Neural cell (in vitro differentiated cells): ENCODE measurements around the gene FAM210A. TPM values are rescaled to one million over a fixed set of nuclear protein-coding genes. Genes with fewer than 3 reads are reported as not detected.

Experiments used
- H2AFZ ChIP-seq: fragments of 200-600, 300-800 bp; sonication (generic), shearing (Covaris generic); 2 replicates; pipeline ENCODE4 v1.6.0; 2014; ENCODE audit warnings: low read depth, mild to moderate bottlenecking, antibody characterized with exemption, low read length, moderate library complexity
- H3F3A ChIP-seq: fragments of 200-600 bp; shearing (Covaris generic); 2 replicates; pipeline ENCODE4 v1.6.1; 2016; ENCODE audit warnings: mild to moderate bottlenecking, moderate library complexity, mixed read lengths, antibody characterized with exemption, low read length; ENCODE audit not compliant: insufficient read depth, poor library complexity, severe bottlenecking
- H3K27ac ChIP-seq: fragments of 200-600, 300-800 bp; sonication (generic), shearing (Covaris generic); 2 replicates; pipeline ENCODE4 v1.5.1; 2014; ENCODE audit warnings: mild to moderate bottlenecking, low read length, moderate library complexity
- H3K27me3 ChIP-seq: fragments of 300-800, 200-600 bp; sonication (generic), shearing (Covaris generic); 2 replicates; pipeline ENCODE4 v1.6.0; 2014; ENCODE audit warnings: mild to moderate bottlenecking, low read depth, low read length, moderate library complexity; ENCODE audit not compliant: insufficient read depth
- H3K36me3 ChIP-seq: fragments of 300-800, 200-600 bp; sonication (generic), shearing (Covaris generic); 2 replicates; pipeline ENCODE4 v1.5.1; 2014; ENCODE audit warnings: mild to moderate bottlenecking, antibody characterized with exemption, low read length, moderate library complexity; ENCODE audit not compliant: insufficient read depth
- H3K4me2 ChIP-seq: fragments of 300-800, 200-600 bp; sonication (generic), shearing (Covaris generic); 2 replicates; pipeline ENCODE4 v1.6.0; 2014; ENCODE audit warnings: mild to moderate bottlenecking, low read length
- H3K4me3 ChIP-seq: fragments of 300-800, 200-600 bp; sonication (generic), shearing (Covaris generic); 2 replicates; pipeline ENCODE4 v1.5.1; 2014; ENCODE audit warnings: mild to moderate bottlenecking, low read length, moderate library complexity
- H3K79me2 ChIP-seq: fragments of 200-600 bp; shearing (Covaris generic); replicated peaks from 2 replicates; pipeline ENCODE4 v1.6.0; 2014; ENCODE audit warnings: mild to moderate bottlenecking, low read length, moderate library complexity; ENCODE audit not compliant: insufficient read depth
- H3K9ac ChIP-seq: fragments of 300-800, 200-600 bp; sonication (generic), shearing (Covaris generic); 2 replicates; pipeline ENCODE4 v1.6.1; 2016; ENCODE audit warnings: mild to moderate bottlenecking, low read length, mixed read lengths
- H3K9me2 ChIP-seq: fragments of 200-600 bp; shearing (Covaris generic); 2 replicates; pipeline ENCODE4 v1.6.1; 2016; ENCODE audit warnings: mild to moderate bottlenecking, low read length, mixed read lengths; ENCODE audit not compliant: insufficient read depth
- H3K9me3 ChIP-seq: fragments of 200-600, 300-800 bp; sonication (generic), shearing (Covaris generic); 2 replicates; pipeline ENCODE4 v1.6.1; 2016; ENCODE audit warnings: mild to moderate bottlenecking, mixed run types, low read length, moderate library complexity, mixed read lengths
- H4K20me1 ChIP-seq: fragments of 200-600 bp; shearing (Covaris generic); 2 replicates; pipeline ENCODE4 v1.6.1; 2016; ENCODE audit warnings: mild to moderate bottlenecking, mixed run types; ENCODE audit not compliant: insufficient read depth
- EP300 ChIP-seq: fragments of 450-650 bp; conservative IDR thresholded peaks from 2 replicates; pipeline ENCODE4 v1.6.1; 2014; ENCODE audit warnings: antibody characterized with exemption, mild to moderate bottlenecking, moderate library complexity; ENCODE audit not compliant: poor library complexity, severe bottlenecking
- EZH2 ChIP-seq: fragments of 200-600, 300-800 bp; shearing (Covaris generic), sonication (generic); IDR thresholded peaks from 2 replicates; pipeline ENCODE4 v1.6.1; 2014; ENCODE audit warnings: antibody characterized with exemption, low read length, borderline replicate concordance, mild to moderate bottlenecking; ENCODE audit not compliant: insufficient read depth, poor library complexity, severe bottlenecking
- MXI1 ChIP-seq: fragments of 450-650 bp; conservative IDR thresholded peaks from 2 replicates; pipeline ENCODE4 v1.6.1; 2014; ENCODE audit warnings: antibody characterized with exemption, mild to moderate bottlenecking; ENCODE audit not compliant: poor library complexity, severe bottlenecking
- POLR2AphosphoS5 ChIP-seq: IDR thresholded peaks from 2 replicates; pipeline ENCODE4 v1.6.1; 2012
- RAD21 ChIP-seq: fragments of 450-650 bp; conservative IDR thresholded peaks from 2 replicates; pipeline ENCODE4 v1.6.1; 2014; ENCODE audit warnings: antibody characterized with exemption, mild to moderate bottlenecking, moderate library complexity
- SMC3 ChIP-seq: fragments of 450-650 bp; conservative IDR thresholded peaks from 2 replicates; pipeline ENCODE4 v1.6.1; 2014; ENCODE audit warnings: antibody characterized with exemption, mild to moderate bottlenecking, moderate library complexity; ENCODE audit not compliant: poor library complexity
- TAF1 ChIP-seq: IDR thresholded peaks from 2 replicates; pipeline ENCODE4 v1.6.1; 2012; ENCODE audit warnings: low read depth
- polyA plus RNA-seq: library from polyadenylated mRNA; depleted of rRNA; stranded (reverse); fragments of >200 nt; gene quantifications from 2 replicates; pipeline ENCODE4 v1.2.3, GENCODE V29; 2014
- TF ChIP-seq, protein P1 (sequence below): fragments of 450-650 bp; IDR thresholded peaks from 2 replicates; pipeline ENCODE4 v1.5.1; 2014; ENCODE audit warnings: antibody characterized with exemption, mild to moderate bottlenecking, moderate library complexity; ENCODE audit not compliant: poor library complexity, severe bottlenecking
- TF ChIP-seq, protein P2 (sequence below): IDR thresholded peaks from 2 replicates; pipeline ENCODE4 v1.6.1; 2012; ENCODE audit warnings: borderline replicate concordance

The FAM210A gene
- polyA plus RNA-seq, 1 donor from 2014 or later: 11.5 TPM

DNA sequence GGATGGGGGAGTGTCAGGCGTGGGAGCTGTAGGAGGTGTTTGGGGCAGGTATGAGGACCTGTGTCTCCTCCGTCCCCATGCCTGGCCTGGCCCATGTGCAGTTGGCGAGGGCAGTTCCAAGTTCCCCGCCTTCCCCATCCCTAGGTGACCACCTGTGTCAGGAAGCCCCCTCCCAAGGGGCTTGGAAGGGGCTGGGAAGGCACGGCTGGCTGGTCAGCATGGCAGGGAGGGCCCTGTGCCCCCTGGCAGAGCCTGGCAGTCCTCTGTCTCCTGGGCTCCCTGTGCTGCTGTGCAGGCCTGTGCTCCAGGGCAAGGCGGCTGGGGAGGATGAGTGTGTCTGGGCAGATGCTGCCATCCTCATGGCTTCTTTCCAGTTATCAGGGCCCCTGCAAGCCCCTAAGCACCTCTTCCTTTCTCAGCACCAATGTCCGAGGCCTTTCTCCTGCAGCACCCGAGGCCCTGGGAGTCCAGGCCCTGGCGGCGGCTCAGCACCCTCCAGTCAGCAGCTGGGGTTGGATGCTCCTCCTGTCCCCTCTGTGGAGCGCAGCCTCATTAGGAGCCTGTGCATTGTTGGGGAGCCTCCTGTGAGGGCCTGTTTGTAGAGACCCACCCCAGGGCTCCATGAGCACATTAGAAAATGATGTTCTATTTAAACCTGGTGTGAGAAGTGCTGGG is 101.7 kb downstream of the FAM210A start:
- H3K9ac ChIP-seq: no peak overlapping the region
- no peak for TF ChIP-seq SMC3
- TF ChIP-seq TAF1: no peak
- no peak for TF ChIP-seq EP300
- TF ChIP-seq, protein P1, sequence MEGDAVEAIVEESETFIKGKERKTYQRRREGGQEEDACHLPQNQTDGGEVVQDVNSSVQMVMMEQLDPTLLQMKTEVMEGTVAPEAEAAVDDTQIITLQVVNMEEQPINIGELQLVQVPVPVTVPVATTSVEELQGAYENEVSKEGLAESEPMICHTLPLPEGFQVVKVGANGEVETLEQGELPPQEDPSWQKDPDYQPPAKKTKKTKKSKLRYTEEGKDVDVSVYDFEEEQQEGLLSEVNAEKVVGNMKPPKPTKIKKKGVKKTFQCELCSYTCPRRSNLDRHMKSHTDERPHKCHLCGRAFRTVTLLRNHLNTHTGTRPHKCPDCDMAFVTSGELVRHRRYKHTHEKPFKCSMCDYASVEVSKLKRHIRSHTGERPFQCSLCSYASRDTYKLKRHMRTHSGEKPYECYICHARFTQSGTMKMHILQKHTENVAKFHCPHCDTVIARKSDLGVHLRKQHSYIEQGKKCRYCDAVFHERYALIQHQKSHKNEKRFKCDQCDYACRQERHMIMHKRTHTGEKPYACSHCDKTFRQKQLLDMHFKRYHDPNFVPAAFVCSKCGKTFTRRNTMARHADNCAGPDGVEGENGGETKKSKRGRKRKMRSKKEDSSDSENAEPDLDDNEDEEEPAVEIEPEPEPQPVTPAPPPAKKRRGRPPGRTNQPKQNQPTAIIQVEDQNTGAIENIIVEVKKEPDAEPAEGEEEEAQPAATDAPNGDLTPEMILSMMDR: no peak
- TF ChIP-seq MXI1: no peak

DNA sequence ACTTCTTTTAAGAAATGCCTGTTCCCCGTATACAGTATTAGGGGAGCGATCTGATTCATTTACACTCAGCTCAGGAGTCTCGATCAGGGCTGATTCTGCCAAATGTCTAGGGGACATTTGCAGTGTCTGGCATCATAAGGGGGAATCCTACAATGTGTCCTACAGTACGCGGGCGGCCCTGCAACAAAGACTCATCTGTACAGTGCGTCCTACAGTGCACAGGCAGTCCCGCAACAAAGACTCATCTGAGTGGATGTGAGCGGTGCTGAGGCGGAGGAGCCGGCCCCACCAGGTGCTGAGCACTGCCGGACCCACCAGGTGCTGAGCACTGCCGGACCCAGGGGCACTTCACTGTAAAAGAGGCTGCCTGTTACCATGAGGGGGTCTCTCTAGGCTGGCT is 102.5 kb downstream of the FAM210A start:
- H3F3A ChIP-seq: no peaks in the 10 kb centered on the region
- TF ChIP-seq POLR2AphosphoS5 (no peak), EP300 (no peak), RAD21 (no peak), SMC3 (no peak), EZH2 (no peak), TAF1 (no peak), MXI1 (no peak)
- TF ChIP-seq, protein P2, sequence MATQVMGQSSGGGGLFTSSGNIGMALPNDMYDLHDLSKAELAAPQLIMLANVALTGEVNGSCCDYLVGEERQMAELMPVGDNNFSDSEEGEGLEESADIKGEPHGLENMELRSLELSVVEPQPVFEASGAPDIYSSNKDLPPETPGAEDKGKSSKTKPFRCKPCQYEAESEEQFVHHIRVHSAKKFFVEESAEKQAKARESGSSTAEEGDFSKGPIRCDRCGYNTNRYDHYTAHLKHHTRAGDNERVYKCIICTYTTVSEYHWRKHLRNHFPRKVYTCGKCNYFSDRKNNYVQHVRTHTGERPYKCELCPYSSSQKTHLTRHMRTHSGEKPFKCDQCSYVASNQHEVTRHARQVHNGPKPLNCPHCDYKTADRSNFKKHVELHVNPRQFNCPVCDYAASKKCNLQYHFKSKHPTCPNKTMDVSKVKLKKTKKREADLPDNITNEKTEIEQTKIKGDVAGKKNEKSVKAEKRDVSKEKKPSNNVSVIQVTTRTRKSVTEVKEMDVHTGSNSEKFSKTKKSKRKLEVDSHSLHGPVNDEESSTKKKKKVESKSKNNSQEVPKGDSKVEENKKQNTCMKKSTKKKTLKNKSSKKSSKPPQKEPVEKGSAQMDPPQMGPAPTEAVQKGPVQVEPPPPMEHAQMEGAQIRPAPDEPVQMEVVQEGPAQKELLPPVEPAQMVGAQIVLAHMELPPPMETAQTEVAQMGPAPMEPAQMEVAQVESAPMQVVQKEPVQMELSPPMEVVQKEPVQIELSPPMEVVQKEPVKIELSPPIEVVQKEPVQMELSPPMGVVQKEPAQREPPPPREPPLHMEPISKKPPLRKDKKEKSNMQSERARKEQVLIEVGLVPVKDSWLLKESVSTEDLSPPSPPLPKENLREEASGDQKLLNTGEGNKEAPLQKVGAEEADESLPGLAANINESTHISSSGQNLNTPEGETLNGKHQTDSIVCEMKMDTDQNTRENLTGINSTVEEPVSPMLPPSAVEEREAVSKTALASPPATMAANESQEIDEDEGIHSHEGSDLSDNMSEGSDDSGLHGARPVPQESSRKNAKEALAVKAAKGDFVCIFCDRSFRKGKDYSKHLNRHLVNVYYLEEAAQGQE: no peak
- TF ChIP-seq, protein P1: no peak
- no peak overlapping the region for H3K4me3 ChIP-seq
- no peaks in the 10 kb centered on the region for H3K79me2 ChIP-seq
- H3K36me3 ChIP-seq: no peaks in the 10 kb centered on the region
- no peak overlapping the region for H3K9ac ChIP-seq
- H4K20me1 ChIP-seq: no peaks in the 10 kb centered on the region
- no peak overlapping the region for H2AFZ ChIP-seq
- no peaks in the 10 kb centered on the region for H3K27me3 ChIP-seq
- H3K9me2 ChIP-seq: no peaks in the 10 kb centered on the region
- H3K27ac ChIP-seq: no peak overlapping the region
- no peak overlapping the region for H3K4me2 ChIP-seq
- no peaks in the 10 kb centered on the region for H3K9me3 ChIP-seq

More for the DNA sequence above, 101.7 kb downstream of the FAM210A start:
- Histone ChIP-seq H3K27ac (no peak overlapping the region), H3K27me3 (no peaks in the 10 kb centered on the region), H3K79me2 (no peaks in the 10 kb centered on the region), H4K20me1 (no peaks in the 10 kb centered on the region), H3K4me3 (no peak overlapping the region), H3K9me3 (no peaks in the 10 kb centered on the region), H3F3A (no peaks in the 10 kb centered on the region), H2AFZ (no peak overlapping the region), H3K4me2 (no peak overlapping the region), H3K36me3 (no peaks in the 10 kb centered on the region), H3K9me2 (no peaks in the 10 kb centered on the region)
